ENCODE measurements around the gene MYO15B. TPM values are rescaled to one million over a fixed set of nuclear protein-coding genes. Genes with fewer than 3 reads are reported as not detected.
"Not testable (repeated sequence)": the region's sequence is repeated elsewhere in the genome, so short reads cannot be mapped to it uniquely, and the experiment has no call there.

The MYO15B gene
- total RNA-seq, 2 experiments from 2014 or later: 8.9 to 19.2 TPM

DNA sequence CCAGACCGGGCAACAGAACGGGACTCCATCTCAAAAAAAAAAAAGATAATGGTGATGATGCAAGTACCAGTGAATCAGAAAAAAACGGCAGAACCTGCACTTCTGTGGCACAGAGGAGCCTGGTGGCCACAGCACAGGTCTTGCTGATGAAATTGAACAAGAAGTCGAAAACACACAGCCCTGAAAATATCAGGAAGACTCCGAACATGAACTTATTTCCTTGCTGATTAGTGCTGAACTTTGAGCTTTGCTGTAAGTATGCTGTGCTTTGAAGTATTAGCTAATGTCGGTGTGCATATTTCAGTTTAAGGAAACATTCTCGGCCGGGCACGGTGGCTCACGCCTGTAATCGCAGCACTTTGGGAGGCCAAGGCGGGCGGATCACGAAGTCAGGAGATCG, 10.9 kb upstream of the MYO15B start:
- Histone ChIP-seq H3K4me2 (ENCODE audit: low read length) (no peak overlapping the region), H3K4me1 (ENCODE audit: insufficient read depth, low read length, poor library complexity, severe bottlenecking) (peaks cover 2% of the 10 kb centered on the region), H4K20me1 (ENCODE audit: insufficient read depth, low read length) (no peaks in the 10 kb centered on the region), H3K36me3 (ENCODE audit: insufficient read depth, low read length) (no peaks in the 10 kb centered on the region), H3K4me3 (ENCODE audit: low read depth, low read length, poor library complexity, severe bottlenecking) (no peak overlapping the region), H3K9me3 (ENCODE audit: low read length) (0 out of 2 replicates have a peak, but pooled peaks cover 6% of the 10 kb centered on the region), H3K27ac (ENCODE audit: low read depth, low read length, poor library complexity, severe bottlenecking) (no peak overlapping the region), H3K79me2 (ENCODE audit: insufficient read depth, low read depth, low read length) (no peaks in the 10 kb centered on the region), H2AFZ (ENCODE audit: low read length) (no peak overlapping the region), H3K9me2 (ENCODE audit: insufficient read depth, low read length) (no peaks in the 10 kb centered on the region)
- BruUV-seq (replicated peaks): no TSS peak
- ChIA-PET POLR2A (interaction anchor here (0.7 kb wide), 1 partner anchor 100 kb away, joined by 4 read pairs; no protein-coding TSS in a partner anchor), CTCF (ENCODE audit: unreplicated experiment) (no interaction called here)
- TF ChIP-seq EZH2phosphoT487 (IDR thresholded peaks at IDR 0.05; ENCODE audit: borderline replicate concordance, low read depth, low read length): no peak
- TF ChIP-seq, protein P1, sequence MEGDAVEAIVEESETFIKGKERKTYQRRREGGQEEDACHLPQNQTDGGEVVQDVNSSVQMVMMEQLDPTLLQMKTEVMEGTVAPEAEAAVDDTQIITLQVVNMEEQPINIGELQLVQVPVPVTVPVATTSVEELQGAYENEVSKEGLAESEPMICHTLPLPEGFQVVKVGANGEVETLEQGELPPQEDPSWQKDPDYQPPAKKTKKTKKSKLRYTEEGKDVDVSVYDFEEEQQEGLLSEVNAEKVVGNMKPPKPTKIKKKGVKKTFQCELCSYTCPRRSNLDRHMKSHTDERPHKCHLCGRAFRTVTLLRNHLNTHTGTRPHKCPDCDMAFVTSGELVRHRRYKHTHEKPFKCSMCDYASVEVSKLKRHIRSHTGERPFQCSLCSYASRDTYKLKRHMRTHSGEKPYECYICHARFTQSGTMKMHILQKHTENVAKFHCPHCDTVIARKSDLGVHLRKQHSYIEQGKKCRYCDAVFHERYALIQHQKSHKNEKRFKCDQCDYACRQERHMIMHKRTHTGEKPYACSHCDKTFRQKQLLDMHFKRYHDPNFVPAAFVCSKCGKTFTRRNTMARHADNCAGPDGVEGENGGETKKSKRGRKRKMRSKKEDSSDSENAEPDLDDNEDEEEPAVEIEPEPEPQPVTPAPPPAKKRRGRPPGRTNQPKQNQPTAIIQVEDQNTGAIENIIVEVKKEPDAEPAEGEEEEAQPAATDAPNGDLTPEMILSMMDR (conservative IDR thresholded peaks at IDR 0.05; ENCODE audit: low read length): no peak
- no peak for DNase-seq (ENCODE audit: low spot score)
- intact Hi-C loops (cut with micrococcal nuclease; ENCODE audit: unreplicated experiment): no loop called here

DNA sequence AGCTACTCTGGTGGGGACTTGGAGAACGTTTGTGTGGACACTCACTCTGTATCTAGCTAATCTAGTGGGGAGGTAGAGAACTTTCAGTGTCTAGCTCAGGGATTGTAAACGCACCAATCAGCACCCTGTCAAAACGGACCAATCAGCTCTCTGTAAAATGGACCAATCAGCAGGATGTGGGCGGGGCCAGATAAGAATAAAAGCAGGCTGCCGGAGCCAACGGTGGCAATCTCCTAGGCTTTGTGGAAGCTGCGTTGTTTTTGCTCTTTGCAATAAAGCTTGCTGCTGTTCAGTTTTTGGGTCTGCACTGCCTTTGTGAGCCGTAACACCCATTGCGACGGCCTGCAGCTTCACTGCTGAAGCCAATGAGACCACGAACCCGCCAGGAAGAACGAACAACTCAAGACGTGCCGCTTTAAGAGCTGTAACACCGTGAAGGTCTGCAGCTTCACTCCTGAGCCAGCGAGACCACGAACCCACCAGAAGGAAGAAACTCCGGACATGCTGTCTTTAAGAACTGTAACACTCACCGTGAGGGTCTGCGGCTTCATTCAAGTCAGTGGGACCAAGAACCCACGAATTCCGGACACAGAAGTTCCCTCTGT, 6.4 kb upstream of the MYO15B start:
- POLR2A ChIA-PET: interaction anchor here (2.1 kb wide), 1 partner anchor 10 kb away, joined by 9 read pairs; no protein-coding TSS in a partner anchor
- H3K9me2 ChIP-seq (ENCODE audit: insufficient read depth, low read length); H2AFZ ChIP-seq (ENCODE audit: low read length); H3K27ac ChIP-seq (ENCODE audit: low read depth, low read length, poor library complexity, severe bottlenecking); DNase-seq (ENCODE audit: low spot score); H3K36me3 ChIP-seq (ENCODE audit: insufficient read depth, low read length); H3K4me2 ChIP-seq (ENCODE audit: low read length); CTCF ChIA-PET (ENCODE audit: unreplicated experiment); H3K4me3 ChIP-seq (ENCODE audit: low read depth, low read length, poor library complexity, severe bottlenecking); H3K9me3 ChIP-seq (ENCODE audit: low read length); intact Hi-C loops (cut with micrococcal nuclease; ENCODE audit: unreplicated experiment); H3K79me2 ChIP-seq (ENCODE audit: insufficient read depth, low read depth, low read length); H4K20me1 ChIP-seq (ENCODE audit: insufficient read depth, low read length); BruUV-seq (replicated peaks): not testable (repeated sequence)
- H3K4me1 ChIP-seq (ENCODE audit: insufficient read depth, low read length, poor library complexity, severe bottlenecking): peaks cover 19% of the 10 kb centered on the region

- H4K20me1 ChIP-seq (ENCODE audit: insufficient read depth, low read length); intact Hi-C loops (cut with micrococcal nuclease; ENCODE audit: unreplicated experiment); H3K79me2 ChIP-seq (ENCODE audit: insufficient read depth, low read depth, low read length); BruUV-seq (replicated peaks); H3K36me3 ChIP-seq (ENCODE audit: insufficient read depth, low read length); H3K27ac ChIP-seq (ENCODE audit: low read depth, low read length, poor library complexity, severe bottlenecking); H3K4me3 ChIP-seq (ENCODE audit: low read depth, low read length, poor library complexity, severe bottlenecking); DNase-seq (ENCODE audit: low spot score); H3K9me2 ChIP-seq (ENCODE audit: insufficient read depth, low read length); H3K9me3 ChIP-seq (ENCODE audit: low read length): not testable (repeated sequence)
- ChIA-PET CTCF (ENCODE audit: unreplicated experiment) (interaction anchor here (1.0 to 1.8 kb wide), 5 partner anchors 12 to 167 kb away, joined by 3 to 6 read pairs (median 3); no protein-coding TSS in a partner anchor), POLR2A (interaction anchor here (0.6 to 1.7 kb wide), 13 partner anchors 12 to 514 kb away, joined by 3 to 18 read pairs (median 3); partner anchors contain the start of gene NT5C)
- Histone ChIP-seq H3K4me1 (ENCODE audit: insufficient read depth, low read length, poor library complexity, severe bottlenecking) (peaks cover 19% of the 10 kb centered on the region), H3K4me2 (ENCODE audit: low read length) (0 out of 2 replicates have a peak overlapping the region, but pooled peaks have one; percentile 15), H2AFZ (ENCODE audit: low read length) (peak overlapping the region; percentile 59; the same call in 1 of the 2 replicates)
These were observed 4.4 kb upstream of the MYO15B start for GRCh38 chr17:75583197-75583596.

Measured in OCI-LY7 (cell line).